Esophagus mucosa (tissue), 1 donor: ENCODE data around the gene MLH3. TPM values are rescaled to one million over a fixed set of nuclear protein-coding genes. Genes with fewer than 3 reads are reported as not detected.
A peak's percentile ranks its signal among the peaks of the same experiment; 100 is the strongest.
"Not testable (repeated sequence)": the region's sequence is repeated elsewhere in the genome, so short reads cannot be mapped to it uniquely, and the experiment has no call there.

Source experiments
- ATAC-seq: fragments of 200-7000 bp; cut with Tn5 transposase; one replicate; pipeline ENCODE4 v1.9.1; 2020
- total RNA-seq: library from RNA; stranded (reverse); gene quantifications from one replicate; pipeline ENCODE4 v1.2.4, GENCODE V29; 2023
- donor health status: DM: yes; HTN: yes; CAD: no.

Gene MLH3
- total RNA-seq, 1 donor from 2014 or later, result 10.6 TPM

DNA sequence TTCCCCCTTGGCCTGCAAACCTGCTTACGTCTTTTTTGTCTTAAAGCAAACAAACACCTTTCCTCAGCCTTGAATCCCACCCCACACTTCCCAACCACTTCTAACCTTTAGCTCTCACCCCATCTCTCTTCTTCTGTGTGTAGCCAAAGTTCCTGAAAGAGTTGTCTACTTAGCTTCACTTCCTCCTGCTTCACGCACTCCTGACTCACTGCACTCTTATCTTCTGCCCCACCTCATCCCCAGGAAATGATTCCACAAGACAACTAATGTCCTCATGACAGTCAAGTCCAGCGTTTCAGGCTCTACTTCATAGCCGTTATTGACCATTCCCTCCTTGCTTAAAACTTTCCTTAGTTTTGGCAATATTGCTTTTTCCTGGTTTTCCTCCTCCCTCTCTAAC lies 26.2 kb downstream of the MLH3 start:
- no peak for ATAC-seq

DNA sequence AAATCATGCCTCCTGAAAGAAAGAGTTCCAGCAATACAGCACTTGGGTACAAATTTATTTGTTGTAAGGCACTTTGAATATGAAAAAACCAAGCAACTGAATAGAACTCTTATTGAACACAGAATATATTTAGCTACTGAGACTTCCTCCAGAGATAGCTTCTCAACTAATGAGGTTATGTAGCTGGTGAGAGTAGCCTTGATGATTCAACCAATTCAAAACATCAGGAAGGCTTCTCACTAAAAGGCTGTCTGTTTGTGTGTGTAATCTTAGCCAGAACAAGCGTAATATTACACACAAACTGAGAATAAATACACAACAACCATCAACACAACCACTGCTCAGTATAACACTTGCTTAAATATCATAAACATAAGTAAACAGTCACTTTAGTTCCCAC lies 28.2 kb downstream of the MLH3 start:
- ATAC-seq, result no peak

DNA sequence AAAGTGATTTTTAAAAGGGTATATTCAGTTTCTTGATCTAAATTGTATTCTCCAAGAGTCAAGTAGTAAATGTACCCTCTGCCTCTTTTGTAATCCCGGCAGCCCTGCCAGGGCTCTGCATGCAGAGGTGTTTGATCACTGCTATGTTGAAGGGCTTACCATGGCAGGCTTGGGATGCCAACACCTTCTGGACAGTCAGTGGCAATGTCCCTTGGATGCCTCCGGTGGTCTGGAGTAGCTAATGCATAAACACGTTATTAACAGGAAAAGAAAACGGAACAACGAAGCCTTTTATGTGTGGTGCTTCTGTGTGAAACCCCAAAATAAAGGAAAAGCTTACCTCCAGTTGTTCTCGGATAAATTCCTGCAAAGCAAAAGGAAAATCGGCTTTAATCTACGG lies 28.6 kb downstream of the MLH3 start:
- peak; percentile 28 for ATAC-seq

DNA sequence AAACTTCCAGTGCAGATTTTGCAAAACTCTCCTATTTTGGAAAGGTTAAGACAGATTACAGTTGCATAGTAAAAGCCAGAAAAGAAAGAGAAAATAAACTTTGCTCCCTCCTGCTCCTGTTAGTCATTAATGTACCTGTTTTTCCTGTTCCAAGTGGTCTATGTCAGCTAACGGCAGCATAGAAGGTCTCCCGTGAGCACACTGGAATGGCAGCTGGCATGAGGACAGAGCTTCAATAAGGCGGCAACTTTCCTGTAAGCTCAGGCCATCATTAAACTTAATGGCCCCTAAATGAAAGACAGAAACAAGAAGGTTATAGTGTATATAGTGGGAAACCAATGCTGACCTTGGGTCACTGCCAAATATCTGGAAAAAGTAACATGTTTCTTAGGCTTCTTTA lies 32.6 kb downstream of the MLH3 start:
- ATAC-seq, result peak; percentile 93

DNA sequence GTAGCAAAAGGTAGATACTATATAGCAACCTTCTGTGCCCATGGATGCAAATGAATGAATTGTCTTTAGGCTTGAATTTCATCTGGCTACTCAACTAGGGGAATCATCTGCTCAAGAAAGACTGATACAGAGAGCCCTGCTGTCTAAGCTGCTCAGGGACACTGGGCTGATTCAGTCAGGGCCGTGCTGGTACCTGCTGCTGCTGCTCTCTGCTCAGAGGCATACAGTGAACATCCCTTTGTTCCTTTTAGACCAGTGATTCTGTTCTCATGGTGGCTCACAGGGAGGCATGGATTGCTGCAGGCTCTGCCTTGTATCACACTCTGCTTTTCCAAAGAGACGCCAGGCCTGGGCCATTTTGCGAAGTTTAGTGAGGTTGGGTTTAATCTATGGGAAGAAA lies 34.5 kb downstream of the MLH3 start:
- ATAC-seq, result no peak

DNA sequence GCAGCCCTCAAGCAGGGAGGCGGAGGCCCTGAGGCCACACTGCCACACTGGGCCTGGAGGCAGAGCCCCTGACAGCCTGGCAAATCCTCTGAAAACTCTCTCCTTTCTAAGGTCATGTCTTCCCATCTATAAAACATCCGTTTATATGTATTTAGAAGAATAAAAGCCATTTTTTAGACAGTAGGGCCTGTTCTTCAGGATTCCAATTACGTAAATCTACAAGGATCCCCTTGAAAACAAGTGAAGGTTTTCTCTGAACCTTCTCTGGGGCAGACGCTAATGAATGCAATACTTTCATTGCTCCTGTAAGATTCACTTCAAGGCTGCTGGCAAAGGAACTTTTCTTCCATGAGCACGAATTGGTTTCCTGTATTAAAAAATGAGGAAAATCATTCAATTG lies 35.8 kb downstream of the MLH3 start:
- ATAC-seq, result no peak

DNA sequence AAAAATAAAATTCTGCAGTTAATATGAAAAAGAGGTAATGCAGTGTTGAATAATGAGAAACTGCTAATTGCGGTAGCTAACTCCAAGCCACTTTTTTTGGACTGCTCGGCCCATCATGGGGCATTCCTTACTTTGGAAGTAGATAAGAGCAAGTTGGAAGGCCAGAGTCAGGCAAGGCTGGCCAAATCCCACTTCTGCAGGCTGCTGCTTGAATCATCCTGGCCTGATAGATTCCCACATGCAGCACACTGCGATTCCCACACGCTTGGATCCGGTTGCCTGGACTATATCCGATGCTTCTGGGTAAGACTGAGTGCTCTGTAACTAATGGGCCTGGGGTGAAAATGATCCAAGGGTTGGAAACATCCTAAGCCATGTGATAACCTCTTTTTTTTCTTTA lies 38.0 kb downstream of the MLH3 start:
- no peak for ATAC-seq

DNA sequence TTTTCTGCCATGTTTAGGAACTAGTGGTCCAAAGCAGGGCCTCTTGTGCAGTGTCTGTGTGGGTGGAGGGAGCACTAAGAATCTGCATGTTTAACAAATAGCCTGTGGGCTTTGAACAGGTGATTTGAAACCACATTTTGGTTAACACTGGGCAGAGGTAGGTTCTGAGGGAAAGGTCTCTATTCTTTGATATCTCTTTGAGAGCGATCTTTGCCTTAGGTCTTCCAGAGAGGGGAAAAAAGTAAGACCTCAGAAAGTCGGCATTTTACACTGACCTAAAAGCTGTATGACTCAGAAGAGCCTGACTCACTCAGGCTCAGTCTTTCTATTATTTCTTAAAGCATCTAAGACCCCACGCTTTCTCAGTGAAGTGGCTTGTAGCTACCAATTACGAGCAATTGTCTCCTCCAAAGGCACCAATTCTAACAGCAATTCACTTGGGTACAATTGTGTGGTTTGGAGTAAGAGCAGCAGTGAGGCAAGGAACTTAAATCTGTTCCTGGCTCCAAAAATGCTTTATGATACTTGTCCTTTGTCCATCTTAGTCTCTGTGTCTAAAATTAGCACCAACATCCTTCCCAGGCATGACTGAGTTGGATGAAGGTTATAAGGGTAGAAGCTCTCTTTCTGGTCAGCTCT lies 39.8 kb downstream of the MLH3 start:
- ATAC-seq, result peak; percentile 20

DNA sequence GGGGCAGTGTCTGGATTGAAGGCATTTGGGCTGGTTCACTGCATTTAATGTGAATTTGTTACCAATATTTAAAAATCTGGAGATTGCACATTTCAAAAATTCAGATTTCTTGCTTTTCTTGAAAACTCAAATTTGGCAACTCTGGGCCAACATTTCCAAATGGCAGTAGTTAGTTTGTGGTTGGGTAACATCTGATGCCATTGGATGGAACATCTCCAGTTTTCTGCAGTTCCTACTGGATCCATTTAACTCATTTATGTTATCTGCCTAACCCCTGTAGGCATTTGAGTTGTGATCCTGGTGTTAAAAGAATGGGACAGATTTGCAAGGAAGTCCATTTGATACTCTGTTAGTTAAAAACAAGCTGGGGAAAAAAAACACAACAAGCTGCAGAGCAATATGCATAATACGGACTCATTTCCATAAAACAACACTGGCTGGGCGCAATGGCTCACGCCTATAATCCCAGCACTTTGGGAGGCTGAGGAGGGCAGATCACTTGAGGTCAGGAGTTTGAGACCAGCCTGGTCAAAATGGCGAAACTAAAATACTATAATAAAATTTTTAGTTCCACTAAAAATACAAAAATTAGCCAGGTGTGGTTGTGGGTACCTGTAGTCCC lies 40.7 kb downstream of the MLH3 start:
- ATAC-seq, result no peak

DNA sequence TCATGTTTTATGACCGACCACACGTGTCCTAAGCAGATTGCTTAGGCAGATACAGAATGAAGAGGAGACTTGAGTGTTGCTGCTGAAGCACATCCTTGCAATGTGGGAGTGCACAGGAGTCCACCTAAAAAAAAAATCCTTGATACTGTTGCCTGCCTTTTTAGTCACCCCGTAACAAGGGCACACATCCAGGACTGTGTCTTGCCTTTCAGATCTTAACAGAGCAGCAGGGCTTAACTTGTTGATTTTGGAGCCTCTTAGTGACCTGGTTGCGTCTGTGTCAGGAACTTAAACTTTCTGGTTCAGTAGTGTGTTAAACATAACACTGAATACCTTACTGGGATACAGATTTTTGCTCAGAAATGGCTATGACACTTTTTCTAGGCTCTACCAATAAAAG lies 42.1 kb downstream of the MLH3 start:
- no peak for ATAC-seq

DNA sequence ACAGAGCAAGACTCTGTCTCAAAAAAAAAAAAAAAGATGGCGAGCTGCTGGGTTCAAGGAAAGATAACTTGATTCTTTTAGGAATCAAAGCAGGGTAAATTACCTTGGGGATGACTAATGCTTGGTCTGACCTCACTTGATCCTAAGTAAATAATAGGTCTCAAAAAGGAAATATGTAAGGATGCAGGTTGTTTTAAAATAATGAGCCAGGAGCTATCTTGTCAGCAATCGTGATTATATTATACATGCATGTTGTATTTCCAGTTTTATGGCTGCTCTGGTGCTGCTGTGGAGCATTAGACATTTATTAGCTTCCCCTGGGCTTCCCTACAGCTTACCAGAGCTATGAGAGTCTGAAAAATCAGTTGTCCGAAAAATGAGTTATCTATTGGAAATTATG lies 45.9 kb downstream of the MLH3 start:
- ATAC-seq, result peak; percentile 7

DNA sequence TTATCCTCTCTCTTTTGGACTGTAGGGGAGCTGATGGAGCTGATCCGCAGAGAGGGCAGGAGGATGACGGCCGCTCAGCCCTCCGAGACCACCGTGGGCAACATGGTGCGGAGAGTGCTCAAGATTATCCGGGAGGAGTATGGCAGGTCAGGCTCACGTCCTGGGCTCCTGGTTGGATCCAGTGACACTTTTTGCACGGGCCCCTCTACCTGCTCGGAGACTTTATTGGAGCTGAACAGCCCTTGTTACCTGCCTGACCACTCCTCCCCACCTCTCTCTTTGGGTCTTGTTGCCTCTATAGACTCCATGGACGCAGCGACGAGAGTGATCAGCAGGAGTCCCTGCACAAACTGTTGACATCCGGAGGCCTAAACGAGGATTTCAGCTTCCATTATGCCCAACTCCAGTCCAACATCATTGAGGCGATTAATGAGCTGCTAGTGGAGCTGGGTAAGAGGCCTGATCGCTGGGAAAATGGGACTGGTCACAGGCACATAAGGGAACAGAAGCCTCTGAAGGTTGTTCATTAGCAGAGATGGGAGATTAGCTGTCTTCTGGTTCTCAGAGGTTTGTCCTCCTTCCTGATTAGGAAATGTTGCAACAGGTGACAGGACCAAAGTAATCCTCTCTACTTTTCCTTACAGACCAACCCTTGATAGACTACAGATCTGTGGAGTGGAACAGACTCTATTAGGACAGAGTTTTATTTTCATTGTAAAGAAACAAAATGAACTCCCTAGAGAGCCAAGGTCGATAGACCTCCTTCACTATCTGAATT lies 47.8 kb downstream of the MLH3 start:
- peak; percentile 7 for ATAC-seq

DNA sequence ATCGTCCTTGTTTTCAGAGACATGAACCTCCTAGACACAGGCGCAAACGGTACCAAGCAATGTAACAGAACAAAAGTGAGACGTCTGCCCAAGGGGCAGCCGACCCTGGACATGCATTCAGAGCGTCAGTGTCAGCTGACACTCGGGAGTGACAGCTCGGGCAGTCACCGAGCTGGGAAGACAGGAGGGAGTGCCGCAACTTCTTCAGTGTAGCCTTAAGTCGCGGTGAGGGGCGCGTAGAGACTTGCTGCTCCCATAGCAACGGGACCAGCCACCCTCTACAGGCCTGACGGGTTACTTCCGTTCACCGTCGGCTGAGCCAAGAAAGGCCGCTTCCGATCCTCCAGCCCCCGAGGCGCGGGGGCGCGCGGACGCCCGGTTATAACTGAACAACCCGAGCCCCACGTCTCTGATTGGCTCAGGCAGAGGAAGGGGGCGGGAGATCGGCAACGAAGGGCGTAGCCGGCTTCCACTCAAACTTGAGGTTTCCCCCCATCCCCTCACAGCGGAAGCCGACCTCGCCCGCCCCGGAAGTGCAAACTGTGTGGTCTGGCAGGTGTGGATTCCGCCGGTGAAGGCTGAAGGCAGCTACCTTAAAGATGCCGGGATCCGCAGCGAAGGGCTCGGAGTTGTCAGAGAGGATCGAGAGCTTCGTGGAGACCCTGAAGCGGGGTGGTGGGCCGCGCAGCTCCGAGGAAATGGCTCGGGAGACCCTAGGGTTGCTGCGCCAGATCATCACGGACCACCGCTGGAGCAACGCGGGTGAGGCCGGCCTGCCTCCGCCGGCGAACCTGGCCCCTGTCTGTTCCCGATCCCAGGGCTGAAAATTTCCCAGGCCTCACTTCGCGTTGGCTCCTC lies 48.6 kb downstream of the MLH3 start, which contains the start of gene EIF2B2:
Gene EIF2B2 (plus strand): TSS at position 530 of the 858 bp plus-strand sequence. CDS start 70 bp downstream, at position 600.
- ATAC-seq, result peak; percentile 97

DNA sequence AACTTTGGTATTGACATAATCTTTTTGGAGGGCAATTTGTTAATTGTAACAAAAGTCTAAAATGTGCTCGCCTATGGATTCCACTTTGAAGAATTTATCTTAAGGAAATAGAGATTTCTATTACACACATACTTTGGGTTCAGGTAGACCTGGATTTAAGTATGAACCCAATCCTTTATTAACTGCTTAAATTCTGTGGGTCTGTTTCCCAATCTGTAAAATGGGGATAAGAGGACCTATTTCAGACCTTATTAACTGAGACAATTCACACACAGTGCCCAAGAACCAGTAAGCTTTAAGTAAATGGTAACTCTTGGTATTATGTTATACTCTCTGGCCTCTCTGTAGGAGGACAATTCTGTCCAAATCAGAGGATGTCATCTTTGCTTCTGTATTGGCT lies 49.4 kb downstream of the MLH3 start:
- no peak for ATAC-seq

DNA sequence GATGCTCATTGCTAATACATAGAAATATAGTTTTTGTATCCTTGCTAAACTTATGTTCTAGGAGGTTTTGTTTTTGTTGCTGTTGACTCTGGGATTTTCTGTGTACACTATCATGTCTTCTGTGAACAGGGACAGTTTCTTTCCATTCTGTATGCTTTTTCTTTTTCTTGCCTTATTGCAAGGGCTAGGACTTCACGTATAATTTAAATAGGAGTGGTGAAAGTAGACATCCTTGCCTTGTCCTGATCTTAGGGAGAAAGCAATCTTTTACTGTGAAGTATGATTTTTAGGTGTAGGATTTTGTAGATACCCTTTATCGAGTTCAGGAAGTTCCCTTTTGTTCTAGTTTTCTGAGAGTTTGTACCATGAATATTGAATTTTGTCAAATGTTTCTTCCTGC lies 50.0 kb downstream of the MLH3 start:
- no peak for ATAC-seq

DNA sequence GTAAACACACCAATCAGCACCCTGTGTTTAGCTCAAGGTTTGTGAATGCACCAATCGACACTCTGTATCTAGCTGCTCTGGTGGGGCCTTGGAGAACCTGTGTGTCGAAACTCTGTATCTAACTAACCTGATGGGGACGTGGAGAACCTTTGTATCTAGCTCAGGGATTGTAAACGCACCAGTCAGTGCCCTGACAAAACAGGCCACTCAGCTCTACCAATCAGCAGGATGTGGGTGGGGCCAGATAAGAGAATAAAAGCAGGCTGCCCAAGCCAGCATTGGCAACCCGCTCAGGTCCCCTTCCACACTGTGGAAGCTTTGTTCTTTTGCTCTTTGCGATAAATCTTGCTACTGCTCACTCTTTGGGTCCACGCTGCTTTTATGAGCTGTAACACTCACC lies 55.5 kb downstream of the MLH3 start:
- ATAC-seq, result not testable (repeated sequence)

DNA sequence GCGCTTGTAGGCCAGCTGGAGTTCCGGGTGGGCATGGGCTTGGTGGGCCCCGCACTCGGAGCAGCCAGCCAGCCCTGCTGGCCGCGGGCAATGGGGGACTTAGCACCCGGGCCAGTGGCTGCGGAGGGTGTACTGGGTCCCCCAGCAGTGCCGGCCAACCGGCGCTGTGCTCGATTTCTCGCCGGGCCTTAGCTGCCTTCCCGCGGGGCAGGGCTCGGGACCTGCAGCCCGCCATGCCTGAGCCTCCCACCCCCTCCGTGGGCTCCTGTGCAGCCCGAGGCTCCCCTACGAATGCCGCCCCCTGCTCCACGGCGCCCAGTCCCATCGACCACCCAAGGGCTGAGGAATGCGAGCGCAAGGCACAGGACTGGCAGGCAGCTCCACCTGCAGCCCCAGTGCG lies 57.1 kb downstream of the MLH3 start:
- ATAC-seq, result not testable (repeated sequence)

DNA sequence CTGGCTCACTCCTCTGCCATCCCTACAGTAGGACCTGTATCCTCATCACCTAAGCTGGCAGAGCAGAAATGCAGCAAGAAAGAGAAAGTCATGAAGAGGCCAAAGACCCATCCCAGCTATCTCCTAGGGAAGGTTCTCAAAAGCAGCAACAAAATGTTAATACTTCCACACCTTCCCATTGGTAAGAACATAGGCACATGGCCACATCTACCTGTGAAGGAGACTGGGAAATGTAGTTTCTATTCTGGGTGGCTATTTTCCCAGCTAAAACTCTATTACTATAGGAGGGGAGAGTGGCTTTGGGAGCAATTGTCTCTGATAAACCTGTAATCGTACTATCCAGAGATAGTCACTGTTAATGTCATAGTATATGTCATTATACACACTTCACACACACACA lies 62.3 kb downstream of the MLH3 start:
- ATAC-seq, result no peak

DNA sequence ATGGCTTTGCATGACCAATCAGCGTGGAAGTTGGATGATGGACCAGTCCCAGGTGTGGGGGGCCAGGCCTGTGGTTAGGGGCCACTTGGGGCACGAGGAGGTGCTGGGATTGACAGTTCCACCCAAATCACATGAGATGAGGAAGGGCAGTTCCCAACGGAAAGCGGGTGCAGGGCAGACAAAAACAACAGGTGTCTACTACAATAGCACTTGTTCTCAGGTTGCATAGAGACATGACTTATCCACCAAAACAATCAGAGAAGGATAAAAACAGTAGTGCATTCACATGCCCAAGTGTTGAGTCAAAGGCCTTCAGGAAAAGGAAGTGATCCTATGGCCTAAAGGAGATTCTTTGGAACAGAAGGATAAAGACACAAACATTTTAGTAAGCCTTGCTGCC lies 63.1 kb downstream of the MLH3 start:
- peak; percentile 76 for ATAC-seq

DNA sequence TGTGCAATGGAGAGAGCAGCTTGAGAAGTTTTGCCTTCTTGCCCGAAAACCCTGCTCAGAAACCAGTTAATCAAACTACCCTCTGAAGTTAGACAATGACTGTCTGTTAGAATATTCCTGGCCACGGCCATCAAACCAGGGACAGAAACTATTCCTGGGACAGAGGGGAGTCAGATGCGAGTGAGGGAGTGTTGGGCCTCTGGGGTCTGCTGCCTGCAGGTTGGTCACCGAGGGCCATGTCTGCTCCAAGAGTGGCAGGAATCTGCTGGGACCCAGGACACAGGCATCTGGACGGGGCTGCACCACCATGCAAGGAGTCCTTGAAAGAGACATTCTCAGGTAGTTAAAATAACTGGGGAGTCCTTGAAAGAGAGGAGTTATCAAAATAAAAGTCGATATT lies 65.5 kb downstream of the MLH3 start:
- no peak for ATAC-seq

DNA sequence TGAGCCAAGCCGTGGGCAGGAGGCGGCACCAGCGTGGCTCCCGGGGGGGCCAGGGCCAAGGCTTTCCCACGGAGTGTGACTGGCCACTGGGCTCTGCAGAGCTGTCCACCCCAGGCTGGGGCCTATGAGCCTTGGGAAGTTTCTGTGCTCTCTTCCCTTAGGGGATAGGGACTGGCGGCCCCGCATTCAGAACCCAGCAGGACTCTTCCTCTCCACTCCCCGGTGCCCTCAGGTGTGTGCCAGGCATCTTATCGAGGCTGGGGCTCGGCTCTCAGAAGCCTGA lies 66.3 kb downstream of the MLH3 start:
- no peak for ATAC-seq

DNA sequence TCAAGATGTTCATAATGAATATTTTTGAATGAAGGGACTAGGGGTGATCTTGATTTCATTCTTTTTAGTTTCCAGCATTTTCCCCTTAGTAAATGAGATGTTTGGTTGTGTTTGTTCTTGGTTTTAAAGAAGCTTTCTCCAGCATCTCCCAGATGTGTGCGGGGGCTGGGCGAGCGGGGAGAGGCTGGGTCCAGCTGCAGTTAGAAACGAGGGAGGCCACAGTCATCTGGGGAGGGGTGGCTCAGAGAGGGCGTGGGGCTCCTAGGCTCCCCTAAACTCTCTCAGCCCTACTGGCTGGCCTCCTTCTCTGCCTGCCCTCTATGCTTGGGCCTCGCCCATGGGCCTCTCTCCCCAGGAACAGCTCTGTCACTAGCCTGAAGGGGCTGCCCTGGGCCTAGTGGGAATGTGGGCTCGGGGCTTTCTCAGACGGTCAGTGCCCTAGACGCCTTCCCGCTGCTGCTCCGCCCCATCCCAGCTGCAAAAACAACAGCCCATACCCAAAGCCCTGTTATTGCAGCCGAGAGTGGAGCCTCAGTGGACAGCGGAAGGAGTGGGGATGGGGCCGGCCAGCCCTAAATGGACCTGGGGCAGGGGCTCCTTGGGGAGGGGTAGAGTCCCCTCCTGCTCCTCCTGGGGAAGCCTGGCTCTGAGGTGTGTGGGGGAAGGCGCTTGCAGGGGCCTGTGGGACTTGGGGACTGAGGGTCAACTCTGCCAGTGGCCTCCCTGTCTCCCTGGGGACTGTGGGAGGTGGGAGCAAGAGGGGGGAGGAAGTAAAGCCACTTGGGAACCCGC lies 66.8 kb downstream of the MLH3 start:
- ATAC-seq, result no peak
